Upper lobe of right lung (tissue), 1 donor: ENCODE data around the gene NET1. TPM values are rescaled to one million over a fixed set of nuclear protein-coding genes. Genes with fewer than 3 reads are reported as not detected.

Experiments used
- ATAC-seq: fragments of 200-7000 bp; cut with Tn5 transposase; one replicate; pipeline ENCODE4 v1.9.1; 2020; ENCODE audit warnings: mild to moderate bottlenecking, moderate library complexity
- DNase-seq: peaks from one replicate; pipeline ENCODE4 v3.0.0-alpha.2; 2020
- H3K27ac ChIP-seq: fragments of 200-600 bp; one replicate; pipeline ENCODE4 v1.8.0; 2022
- H3K27me3 ChIP-seq: fragments of 200-600 bp; one replicate; pipeline ENCODE4 v1.8.0; 2022; ENCODE audit warnings: mild to moderate bottlenecking
- H3K36me3 ChIP-seq: fragments of 200-600 bp; one replicate; pipeline ENCODE4 v1.8.0; 2022
- H3K4me1 ChIP-seq: fragments of 200-600 bp; one replicate; pipeline ENCODE4 v1.8.0; 2022
- H3K4me3 ChIP-seq: fragments of 200-600 bp; one replicate; pipeline ENCODE4 v1.8.0; 2022; ENCODE audit warnings: mild to moderate bottlenecking
- H3K9me3 ChIP-seq: fragments of 200-600 bp; one replicate; pipeline ENCODE4 v1.8.0; 2022
- intact Hi-C: fragments of 100-400 bp; cut with DNase I; formaldehyde crosslinking; loops from one replicate; pipeline ENCODE4 v1.11.0; 2022
- total RNA-seq: library from RNA; stranded (reverse); fragmentation: NEBNext Ultra II Directional; extraction: Animal tissue kit (Norgen Biotek cat#: 25700); gene quantifications from one replicate; pipeline ENCODE4 v1.2.1, GENCODE V29; 2021
- TF ChIP-seq, protein P1 (sequence below): fragments of 200-600 bp; IDR thresholded peaks from one replicate; pipeline ENCODE4 v1.8.0; 2022; ENCODE audit warnings: antibody characterized with exemption
- donor health status: DM: no; HTN: yes; CAD: no; lungs with severe emphysema.

NET1 gene
- total RNA-seq, 1 donor from 2014 or later, result 42.8 TPM

DNA sequence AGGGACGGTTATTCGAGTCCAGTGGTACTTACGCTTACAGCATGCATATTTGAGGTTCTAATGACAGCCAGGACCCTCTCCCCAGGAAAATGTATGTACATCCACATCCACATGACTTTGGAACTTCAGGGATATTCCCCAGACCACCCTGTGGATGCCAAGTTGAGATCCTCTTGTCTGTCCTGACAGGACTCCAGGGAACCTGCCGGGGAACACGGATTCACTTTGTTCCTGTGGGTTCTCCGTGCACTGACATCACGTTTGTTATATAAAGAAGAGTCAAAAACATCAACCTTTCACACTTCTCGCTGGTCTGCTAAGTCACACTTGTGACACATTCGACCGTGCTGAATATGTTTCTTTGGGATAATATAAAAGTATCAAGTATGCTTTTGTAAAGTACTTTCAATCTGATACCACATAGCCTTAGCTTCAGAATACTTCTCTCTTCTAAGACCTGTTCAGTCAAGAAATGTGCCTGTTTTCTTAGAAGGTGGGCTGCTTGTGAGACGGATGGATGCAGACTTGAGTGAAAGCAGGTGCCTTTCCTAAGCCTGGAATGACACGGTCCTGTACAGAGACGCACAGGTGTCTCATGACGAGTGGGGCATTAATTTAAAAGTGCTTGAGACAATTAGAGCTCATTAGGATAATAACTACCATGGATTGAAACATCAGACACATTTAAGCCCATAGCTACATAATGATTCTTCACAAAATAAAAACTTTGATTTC, 48.3 kb downstream of the NET1 start:
- peaks cover 22% of the 10 kb centered on the region for H3K36me3 ChIP-seq
- no peak overlapping the region for H3K4me3 ChIP-seq
- ATAC-seq (no peak), DNase-seq (no peak)
- no peak overlapping the region for H3K27ac ChIP-seq
- intact Hi-C loops, result no loop called here
- no peaks in the 10 kb centered on the region for H3K9me3 ChIP-seq
- H3K27me3 ChIP-seq, result no peaks in the 10 kb centered on the region
- TF ChIP-seq, protein P1, sequence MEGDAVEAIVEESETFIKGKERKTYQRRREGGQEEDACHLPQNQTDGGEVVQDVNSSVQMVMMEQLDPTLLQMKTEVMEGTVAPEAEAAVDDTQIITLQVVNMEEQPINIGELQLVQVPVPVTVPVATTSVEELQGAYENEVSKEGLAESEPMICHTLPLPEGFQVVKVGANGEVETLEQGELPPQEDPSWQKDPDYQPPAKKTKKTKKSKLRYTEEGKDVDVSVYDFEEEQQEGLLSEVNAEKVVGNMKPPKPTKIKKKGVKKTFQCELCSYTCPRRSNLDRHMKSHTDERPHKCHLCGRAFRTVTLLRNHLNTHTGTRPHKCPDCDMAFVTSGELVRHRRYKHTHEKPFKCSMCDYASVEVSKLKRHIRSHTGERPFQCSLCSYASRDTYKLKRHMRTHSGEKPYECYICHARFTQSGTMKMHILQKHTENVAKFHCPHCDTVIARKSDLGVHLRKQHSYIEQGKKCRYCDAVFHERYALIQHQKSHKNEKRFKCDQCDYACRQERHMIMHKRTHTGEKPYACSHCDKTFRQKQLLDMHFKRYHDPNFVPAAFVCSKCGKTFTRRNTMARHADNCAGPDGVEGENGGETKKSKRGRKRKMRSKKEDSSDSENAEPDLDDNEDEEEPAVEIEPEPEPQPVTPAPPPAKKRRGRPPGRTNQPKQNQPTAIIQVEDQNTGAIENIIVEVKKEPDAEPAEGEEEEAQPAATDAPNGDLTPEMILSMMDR, result no peak
- H3K4me1 ChIP-seq, result no peaks in the 10 kb centered on the region

DNA sequence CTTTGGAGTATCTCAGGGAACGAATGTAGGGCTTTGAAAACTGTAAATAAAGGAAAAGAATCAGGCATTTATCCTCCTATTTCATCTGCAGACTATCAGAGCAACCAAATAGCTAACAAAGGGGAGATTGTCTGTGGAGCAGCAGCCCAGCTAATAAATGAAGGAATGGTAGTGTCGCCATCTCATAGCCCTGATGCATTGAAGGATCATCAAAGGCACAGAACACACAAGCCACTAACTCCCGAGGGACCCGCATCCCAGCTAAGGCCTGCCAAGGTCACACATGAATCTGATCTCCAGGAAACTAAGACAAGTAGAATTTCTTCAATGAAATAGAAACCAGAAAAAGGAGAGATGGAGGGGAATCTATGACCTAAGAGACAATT, 48.8 kb downstream of the NET1 start:
- no peak for ATAC-seq
- Histone ChIP-seq H3K27me3 (no peaks in the 10 kb centered on the region), H3K9me3 (no peaks in the 10 kb centered on the region), H3K36me3 (peaks cover 16% of the 10 kb centered on the region), H3K4me1 (no peaks in the 10 kb centered on the region), H3K27ac (no peak overlapping the region), H3K4me3 (no peak overlapping the region)
- TF ChIP-seq, protein P1, result no peak
- intact Hi-C loops, result no loop called here
- no peak for DNase-seq

GRCh38 chr10:5461914-5462840, 49.8 kb downstream of the NET1 start:
- TF ChIP-seq, protein P1, result no peak
- ATAC-seq (no peak), DNase-seq (no peak)
- H3K36me3 ChIP-seq, result peaks cover 7% of the 10 kb centered on the region
- no peaks in the 10 kb centered on the region for H3K4me1 ChIP-seq
- H3K27me3 ChIP-seq, result no peaks in the 10 kb centered on the region
- no peaks in the 10 kb centered on the region for H3K9me3 ChIP-seq
- no peak overlapping the region for H3K4me3 ChIP-seq
- no peak overlapping the region for H3K27ac ChIP-seq
- intact Hi-C loops, result no loop called here

DNA sequence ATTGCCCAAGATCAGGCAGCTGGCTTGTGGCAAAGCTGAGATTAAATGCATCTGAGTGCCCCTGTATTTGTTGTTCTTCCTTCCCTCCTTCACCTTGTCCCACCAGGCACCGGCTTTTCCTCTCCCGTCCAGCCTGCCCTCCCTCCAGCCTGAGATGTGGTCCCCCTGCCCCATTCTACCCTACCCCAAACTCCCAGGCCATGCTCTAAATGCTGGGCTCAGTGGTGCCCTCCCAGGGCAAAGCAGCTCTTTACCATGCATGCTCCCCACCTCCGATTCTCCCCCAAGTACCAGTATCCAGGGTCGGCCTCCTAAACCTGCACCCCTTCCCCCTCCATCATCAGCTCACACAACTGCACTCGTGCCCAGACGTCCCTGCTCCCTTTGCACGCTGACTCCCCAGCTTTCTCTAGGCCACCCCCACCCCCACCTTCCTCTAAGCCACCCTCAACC, 50.5 kb downstream of the NET1 start:
- TF ChIP-seq, protein P1, result no peak
- H3K4me3 ChIP-seq, result no peak overlapping the region
- no peak overlapping the region for H3K27ac ChIP-seq
- DNase-seq (no peak), ATAC-seq (no peak)
- H3K36me3 ChIP-seq, result no peaks in the 10 kb centered on the region
- intact Hi-C loops, result no loop called here
- H3K27me3 ChIP-seq, result no peaks in the 10 kb centered on the region
- no peaks in the 10 kb centered on the region for H3K4me1 ChIP-seq
- no peaks in the 10 kb centered on the region for H3K9me3 ChIP-seq

DNA sequence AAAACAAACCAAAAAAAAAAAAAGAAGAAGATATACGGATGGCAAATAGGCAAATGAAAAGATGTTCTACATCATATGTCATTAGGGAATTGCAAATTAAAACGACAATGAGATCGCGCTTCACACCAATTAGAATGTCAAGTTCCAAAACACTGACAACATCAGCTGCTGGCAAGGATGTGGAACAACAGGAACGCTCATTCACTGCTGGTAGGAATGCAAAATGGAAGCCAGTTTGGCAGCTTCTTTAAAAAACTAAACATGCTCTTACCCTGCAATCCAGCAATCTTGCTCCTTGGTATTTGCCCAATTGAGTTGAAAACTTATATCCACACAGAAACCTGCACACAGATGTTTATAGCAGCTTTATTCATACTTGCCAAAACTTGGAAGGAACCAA, 52.2 kb downstream of the NET1 start:
- Histone ChIP-seq H3K4me3 (no peak overlapping the region), H3K4me1 (no peaks in the 10 kb centered on the region), H3K27ac (no peak overlapping the region), H3K36me3 (no peaks in the 10 kb centered on the region), H3K27me3 (no peaks in the 10 kb centered on the region), H3K9me3 (no peaks in the 10 kb centered on the region)
- no peak for ATAC-seq
- intact Hi-C loops, result no loop called here
- no peak for DNase-seq
- TF ChIP-seq, protein P1, result no peak
